Activated naive CD8-positive, alpha-beta T cell treated with anti-CD3 and anti-CD28 coated beads, Interleukin-2, amount 50 U/mL, for 16 hours (primary cell): ENCODE measurements around the gene SLC8A1.

Experiments used
- DNase-seq: peaks from one replicate; pipeline ENCODE4 v3.0.0-alpha.2; 2020; ENCODE audit warnings: low read depth, low spot score

The SLC8A1 gene

DNA sequence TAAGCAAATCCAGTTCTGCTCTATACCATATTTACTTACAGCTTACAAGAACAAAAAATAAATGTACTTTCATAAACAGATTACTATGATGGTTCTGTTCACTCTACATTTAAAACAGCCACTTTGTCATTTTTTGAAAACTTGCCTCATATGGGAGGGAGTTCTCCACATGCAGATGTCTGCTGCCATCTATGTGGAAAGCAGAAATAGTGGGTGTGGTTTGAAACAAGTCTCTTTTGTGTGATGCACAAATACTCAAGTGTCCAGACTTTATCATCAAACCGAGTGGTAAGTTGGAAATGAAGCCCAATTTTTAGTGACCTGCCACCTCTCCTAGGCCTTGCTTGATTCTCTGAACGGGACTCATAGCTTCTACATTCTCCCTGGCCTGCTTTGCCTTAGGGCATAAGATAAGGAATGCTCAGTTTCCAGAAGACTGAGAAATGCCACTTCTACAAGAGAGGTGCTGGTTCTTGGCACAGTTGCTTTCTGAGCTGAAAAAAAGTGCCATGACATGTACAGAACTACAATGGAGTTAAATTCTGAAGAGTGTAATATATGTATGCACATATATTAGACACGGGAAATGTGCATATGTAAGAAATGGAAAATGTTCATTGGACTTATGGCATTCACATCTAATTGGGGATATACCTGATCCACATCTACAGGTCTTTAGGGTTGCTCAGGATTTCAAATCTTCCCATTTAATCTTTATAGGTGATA lies 221.0 kb downstream of the SLC8A1 start:
- no peak for DNase-seq

DNA sequence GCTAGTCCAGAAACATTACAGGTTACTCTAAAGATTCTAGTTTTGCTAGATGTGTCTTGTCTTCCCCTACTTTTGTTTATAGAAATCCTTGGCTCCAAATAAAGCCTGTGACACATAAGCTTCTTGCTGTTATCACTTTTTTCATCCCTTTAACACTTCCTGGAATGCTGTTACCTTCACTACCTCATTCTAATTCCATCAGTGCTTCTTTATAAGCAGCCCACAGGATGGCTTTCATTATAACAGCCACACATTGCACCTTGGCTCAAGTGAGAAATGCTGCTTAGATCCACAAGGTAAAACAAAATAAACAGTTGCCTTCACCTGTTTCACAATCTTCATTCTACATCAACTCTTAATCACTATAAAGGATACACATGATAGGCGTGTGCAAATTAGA lies 221.7 kb downstream of the SLC8A1 start:
- no peak for DNase-seq

DNA sequence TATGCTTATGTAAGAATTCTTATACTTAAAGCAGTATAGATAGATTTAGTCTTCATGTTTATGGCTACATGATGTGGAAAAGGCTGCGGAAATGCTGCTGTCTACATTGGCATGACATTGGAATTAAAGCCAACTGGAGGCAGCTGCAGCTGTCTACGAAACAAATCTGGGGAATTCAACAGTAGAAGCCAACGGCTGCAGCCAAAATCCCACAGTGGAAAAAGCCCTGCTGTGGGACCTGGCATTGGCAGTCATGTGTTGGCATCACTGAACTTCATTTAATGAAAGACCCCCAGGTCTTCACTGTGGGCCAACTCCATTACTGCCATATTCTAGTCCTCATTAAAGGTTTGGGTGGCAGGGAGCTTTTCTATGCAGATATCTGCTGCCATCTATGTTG lies 223.6 kb downstream of the SLC8A1 start:
- DNase-seq, result no peak

DNA sequence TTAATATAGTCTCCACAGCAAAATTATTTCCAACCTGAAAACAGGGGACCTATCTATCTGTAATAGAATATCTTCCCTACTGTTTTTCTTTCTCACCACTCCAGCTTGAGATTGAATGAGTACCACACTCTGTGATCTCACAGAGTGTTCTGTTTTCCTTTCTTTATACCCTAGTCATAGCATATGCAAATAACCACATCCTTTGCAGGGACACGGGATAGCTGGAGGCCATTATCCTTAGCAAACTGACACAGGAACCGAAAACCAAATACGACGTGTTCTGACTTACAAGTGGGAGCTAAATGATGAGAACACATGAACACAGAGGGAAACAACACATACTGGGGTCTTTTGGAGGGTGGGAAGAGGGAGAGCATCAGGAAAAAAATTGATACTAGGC lies 224.7 kb downstream of the SLC8A1 start:
- DNase-seq, result no peak

DNA sequence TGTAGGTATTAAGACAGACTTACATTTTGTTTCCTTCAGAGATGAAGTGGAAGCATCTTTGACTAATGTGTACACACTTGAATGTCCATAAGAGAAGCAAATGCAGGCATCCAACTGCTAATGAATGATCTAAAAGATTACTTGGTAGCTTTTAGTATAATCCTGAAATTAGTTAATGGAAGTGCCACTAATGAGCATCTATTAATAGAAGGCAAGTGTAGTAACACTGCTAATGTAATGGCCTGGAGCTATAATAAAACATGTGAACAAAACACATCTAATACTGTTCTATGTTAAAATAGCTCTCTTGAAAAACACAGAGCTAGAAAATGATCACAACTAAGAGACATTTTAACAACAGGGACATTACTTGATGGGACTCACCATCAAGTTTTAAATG lies 225.3 kb downstream of the SLC8A1 start:
- no peak for DNase-seq

DNA sequence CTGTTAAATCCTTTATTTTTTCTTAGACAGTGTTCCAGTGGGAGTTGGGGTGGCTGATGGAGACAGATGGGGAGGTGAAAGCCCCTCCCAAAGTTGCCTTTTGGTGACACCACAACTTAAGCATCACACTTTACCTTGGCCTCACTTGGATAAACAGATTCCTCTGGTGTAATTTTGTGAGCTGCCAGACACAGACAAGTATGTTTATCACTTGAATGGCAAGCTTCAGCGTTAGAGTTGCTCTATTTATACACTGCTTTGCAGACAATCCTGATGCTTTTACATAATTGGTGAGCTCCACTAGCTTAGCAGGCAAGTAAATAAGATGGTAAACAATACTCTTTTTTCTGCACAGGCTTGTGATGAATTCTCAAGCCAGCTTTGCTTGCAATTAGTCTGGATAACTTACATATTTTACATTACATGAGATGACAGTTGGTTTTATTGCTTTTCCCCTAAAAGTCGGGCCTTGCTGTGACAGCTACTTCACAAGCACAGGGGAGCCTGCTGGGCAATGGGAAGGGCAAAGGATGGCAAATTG lies 226.2 kb downstream of the SLC8A1 start:
- DNase-seq, result no peak

DNA sequence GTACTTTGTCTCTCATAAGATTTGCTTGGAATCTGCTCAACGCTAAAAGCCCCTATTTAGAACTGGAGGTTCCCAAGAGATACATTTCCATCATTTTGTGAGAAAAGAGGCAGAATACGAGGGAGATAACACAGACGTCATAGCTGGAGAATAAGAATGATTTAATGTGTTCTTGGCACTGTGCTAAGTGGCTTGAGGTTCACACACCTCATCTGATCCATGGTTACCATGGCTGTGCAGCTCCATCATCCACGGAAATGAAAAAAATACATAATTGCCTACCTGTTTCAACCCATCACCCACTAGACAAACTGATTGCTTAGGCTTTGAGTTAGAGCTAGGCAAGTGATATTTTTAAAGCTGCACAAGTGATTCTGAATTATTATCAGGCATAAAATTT lies 227.6 kb downstream of the SLC8A1 start:
- DNase-seq, result no peak

DNA sequence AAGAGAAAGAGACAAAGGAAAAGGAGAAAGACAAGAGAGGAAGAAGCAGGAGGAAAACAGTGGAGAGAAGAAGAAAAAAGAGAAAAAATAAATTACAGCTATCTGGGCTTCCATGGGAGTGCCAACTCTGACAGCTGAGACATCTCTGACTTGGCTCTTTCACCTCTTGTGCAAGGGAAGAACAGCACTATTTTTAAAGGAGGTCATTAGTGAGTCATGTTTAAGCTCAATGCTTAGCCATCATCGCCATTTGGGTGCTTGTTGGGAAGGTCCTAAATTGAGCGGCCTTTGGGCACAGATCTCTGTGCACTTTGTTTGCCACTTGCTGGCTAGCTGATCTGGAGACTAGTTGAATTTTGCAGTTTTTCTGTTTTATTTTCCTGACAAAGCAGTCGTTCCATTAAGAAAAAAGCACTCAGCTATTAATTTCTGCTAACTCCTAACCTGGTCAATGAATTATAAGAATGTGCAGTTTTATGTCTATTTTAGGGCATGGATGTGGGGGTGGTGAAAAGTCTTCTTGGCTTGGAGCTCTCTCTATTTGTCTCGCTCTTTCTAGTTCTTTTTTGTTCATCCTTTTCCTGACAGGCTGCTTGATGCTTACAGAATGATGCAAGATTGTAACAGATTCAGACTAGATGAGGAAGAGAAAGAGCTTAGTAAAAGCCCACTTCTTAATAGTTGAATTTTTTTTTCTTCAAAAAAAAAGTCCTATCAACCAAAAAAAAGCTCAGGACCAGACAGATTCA lies 231.5 kb downstream of the SLC8A1 start:
- DNase-seq, result no peak

DNA sequence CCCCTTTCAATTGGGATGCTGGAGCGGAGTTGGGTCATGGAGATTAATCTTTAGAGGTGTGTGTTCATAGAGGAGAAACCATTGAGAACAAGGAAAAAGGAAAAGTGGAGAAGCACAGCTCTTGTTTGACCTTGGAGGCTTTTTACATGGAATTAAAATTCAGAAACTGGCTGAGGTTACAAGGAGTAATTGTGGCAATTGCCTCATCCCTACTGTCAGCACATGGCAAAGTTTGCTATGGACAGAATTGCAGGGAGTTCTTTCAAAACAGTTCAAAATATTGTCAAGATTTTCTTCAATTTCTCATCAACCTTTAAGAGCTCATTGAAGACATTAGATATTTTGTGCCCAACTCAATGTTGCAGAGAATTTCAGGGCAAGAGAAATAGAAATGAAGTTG lies 232.7 kb downstream of the SLC8A1 start:
- no peak for DNase-seq

DNA sequence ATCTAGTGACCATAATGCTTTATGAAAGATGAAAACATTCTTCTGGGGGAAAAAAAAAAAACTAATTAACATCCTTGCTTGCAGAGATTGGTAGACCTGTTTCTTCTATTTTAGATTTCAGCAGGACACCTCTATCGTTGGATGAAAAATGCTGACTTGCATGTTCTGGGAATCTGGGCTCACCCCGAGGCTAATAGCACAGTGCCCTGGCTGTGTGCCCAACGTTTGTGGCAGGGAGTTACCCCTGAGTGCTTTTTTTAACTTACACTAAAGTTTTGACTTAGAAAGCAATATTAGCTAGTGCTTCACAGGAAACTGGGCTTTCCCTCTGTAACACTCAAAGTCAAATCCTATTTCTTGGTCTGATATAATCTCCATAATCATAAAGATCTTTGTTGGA lies 233.2 kb downstream of the SLC8A1 start:
- no peak for DNase-seq

DNA sequence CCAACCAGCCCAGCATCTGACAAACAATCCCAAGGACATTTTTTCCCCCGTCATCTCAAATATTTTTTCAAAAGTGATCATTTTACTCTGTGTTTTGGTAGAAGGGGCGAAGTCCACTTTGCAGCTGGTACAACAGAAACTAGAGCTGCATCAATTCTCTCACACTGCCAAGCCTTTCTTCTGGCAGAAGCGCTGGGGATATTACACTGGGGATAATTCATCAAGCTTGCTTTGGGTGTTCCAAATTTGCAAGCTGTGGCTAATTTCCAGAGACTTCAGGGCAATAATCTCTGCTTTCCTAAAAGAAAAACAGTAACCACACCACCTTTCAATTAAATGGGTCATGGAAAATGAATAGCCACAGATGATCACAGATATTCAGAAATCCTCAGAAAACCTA lies 238.3 kb downstream of the SLC8A1 start:
- DNase-seq, result no peak

DNA sequence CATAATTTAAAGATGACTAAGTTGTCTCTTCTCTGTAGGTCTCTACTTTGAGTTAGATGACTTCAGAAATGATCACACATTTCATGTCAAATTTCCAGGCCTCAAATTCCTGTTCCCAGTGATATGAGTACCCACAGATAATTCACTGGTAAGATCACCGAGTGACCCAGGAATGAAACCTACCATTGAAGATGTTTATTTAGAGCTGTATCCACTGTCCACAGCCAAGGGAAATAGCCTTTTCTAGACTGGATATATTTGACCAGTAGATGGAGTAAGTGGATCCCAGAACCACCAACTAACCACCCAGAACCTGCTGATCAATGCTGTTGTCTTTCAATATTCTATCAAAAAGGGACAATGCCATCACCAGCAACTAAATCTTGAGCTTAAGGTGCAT lies 238.8 kb downstream of the SLC8A1 start:
- DNase-seq, result no peak

DNA sequence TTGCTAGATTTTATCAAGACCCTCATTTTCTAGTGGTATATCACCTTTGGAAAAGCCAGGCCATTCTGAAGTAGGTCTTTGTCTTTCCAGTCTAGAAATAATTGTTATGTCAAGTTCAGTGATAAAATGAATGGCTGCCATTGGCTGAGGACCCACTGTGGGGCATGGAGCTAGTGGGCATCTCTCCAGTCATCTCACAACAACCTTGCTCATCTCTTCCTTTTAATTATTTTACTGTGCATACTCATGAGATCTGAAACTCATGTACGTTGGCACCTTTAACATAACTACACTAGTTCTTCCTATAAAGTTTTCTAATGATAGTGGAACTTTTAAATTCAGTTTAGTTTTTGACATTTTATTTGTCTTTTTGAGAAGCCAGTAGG lies 240.9 kb downstream of the SLC8A1 start:
- no peak for DNase-seq

DNA sequence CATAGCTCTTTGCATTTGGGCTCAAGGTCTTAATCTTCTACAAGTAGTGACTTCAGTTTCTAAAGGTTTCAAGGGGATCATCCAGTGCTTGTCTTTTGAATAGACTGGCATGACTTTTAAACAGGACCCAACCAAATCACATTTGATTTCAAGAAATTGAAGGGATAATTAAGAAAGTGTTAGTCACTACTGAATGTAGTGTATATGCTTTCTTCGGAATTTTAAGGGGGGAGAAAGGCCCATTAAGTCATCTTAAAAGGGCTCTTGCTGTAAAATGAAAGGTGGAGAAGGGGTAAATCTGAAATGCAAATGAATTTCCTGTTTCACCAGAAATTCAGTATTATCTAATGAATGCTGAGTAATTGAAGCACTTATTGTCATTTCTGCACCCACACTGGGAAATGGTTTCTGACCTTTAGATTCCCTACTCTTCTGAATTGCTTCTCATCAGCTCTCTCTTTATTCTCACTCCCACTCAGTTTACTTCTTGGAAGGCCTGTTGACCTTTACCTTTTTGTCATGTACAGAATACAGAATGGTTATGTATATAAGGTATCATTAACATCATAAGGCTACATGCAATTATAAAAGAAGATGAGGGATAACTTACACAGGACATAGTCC lies 241.4 kb downstream of the SLC8A1 start:
- no peak for DNase-seq

DNA sequence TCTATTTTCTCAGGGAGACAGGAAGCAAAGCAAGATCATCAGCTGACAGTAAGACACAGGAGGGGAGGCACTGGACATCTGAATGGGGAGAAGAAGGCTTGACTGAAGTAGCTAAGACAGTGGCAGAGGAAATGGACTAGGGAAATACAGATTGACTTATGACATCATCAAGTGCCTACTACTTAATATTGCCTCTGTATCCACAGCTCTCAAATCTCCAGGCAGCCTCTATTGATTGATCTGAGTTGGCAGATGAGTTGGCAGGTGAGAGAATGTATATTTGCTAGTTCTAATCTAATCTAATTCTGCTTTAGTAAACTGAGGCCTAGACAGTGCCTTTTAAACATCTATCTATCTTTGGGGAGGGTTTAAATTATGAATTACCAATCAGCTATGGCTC lies 242.1 kb downstream of the SLC8A1 start:
- no peak for DNase-seq

DNA sequence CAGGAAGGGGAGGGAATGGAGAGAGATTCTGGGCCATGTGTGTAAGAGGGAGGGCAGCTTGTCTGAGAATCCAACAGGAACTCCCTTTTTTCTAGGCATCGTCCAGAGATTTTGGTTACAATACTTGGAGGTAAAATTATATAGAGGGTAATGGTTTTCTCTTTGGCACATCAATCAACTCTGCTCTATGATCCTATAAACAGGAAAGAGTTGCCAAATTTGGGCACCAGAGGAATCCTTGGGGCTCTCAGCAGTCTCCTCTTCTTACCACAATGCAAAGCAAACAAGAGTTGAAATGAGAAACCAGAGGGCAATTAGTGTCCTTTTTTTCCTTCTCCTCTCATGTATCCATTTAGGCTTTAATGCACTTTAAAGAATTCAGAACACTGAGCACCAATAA lies 243.4 kb downstream of the SLC8A1 start:
- no peak for DNase-seq

DNA sequence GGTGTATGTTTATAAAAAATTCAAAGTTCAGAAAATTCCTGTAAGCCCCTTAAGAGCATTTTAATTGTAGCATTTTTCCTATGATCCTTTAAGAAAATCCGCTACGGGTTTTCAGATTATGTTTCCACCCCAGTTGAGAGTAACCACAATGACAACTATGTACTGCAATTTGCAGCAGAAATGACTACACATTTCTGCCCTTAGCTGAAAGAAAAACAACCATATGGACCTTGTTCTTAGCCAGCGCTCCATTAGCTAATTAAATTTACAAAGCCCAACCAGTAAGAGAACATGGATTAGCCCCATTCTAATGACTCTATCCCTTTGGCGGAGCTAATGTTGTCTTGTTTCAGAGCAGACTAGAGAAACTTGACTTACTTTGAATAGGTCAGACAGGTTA lies 247.6 kb downstream of the SLC8A1 start:
- DNase-seq, result no peak

DNA sequence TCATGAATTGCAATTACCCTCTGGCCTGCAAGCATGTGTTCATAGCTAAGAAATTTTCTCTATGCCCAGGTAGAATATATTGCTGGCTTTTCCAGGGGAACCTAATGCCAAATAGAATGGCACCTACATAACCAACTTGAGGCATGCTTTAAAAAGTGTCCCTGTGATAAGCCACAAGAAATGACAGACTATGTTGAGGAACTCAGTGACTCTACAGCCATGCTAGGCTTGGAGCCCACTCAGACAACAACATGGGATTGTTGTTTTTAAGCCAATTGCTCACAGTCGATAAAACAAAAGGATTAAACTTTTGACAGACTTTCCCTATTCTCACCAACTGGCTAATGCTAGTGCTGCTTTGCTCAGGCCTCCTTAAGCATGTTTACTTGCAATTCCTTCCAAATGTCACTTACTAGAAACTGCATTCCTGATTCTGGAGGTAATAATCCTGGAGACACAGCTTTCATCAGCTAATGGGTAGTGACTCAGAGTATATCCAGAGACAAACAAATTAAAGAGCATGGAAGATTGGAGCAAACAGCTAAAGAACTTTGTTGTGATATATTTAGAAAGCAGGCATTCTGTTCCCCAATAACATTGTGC lies 249.0 kb downstream of the SLC8A1 start:
- no peak for DNase-seq

DNA sequence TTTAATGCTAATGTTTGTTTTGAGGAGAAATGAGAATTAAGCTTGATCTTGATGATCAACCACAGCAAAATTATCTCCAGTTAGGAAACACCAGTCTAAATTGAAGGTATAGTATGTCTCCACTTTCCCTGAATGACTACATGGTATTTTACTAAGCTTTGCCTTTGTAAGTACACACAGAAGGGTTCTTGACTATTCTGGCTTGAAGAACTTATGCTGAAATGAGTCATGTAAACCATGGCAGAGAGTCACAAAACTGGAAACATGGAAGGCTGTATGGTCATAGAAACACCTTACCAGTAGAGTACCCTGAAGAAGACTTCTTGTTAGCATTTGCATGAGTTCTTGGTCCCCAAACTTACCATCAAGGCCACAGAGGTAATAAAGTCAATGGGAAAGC lies 250.5 kb downstream of the SLC8A1 start:
- DNase-seq, result no peak

DNA sequence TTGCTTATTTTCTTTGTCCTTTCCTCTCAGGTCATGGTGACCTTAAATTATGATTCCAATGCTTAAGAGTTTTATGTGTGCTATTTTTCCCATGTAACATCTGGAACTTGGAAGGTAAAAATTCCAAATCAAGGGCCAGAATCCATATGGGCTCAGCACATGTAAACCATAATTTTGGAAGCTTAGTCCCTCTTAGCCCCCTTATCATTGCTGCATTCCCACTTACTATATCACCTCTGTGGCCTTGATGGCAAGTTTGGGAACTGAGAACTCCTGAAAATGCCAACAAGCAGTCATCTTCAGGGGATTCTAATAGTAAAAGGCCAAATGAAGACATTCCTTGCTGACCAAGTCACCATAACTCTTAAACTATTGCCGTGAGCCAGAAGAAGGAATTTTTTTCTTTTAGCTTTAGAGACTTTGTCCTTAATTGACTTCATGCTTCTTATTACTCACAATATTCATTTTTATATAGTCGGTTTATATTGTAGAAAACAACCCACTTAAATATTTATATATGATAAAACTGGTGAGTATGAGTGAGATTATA lies 251.4 kb downstream of the SLC8A1 start:
- DNase-seq, result no peak

DNA sequence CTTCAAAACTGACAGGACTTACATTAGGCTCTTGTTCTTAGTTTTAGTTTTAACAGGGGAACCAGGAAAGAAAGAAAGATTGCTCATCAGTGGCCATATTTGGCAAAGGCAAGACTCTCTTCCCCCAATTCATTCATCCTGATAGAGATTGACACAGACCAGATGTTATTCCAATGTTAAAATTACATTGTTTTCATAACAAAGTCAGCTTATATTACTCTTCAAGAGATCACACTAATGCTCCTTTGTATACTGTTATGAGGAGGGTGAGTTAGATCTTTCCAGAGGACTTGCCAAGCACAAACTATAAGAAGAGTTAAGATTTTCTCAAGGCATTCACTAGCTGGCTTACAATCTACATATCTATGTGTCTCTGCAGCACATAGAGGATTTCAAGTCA lies 252.1 kb downstream of the SLC8A1 start:
- DNase-seq, result no peak

DNA sequence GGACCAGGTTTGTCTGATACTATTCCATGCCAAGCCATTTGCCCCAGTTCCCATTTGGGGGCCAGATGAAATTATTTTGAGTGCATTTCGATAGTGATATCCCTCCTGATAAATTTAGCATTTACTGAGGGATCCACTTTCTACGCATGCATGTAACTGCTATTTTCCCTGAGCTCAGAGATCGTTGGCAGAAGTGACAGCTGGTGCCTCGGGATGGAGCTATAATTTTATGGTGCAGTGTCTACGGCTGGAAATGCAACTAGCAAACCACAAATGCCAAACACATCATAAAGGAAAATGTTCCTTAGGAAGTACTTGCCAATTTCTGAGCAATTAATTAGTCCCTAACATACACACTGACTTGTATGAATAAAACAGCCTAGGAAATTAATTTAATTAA lies 254.8 kb downstream of the SLC8A1 start:
- no peak for DNase-seq
